Tibial nerve (tissue), 4 donors: ENCODE results near the gene UCK2.

Source experiments
- EP300 ChIP-seq, 2 donors: sonication (generic); formaldehyde crosslinking; IDR thresholded peaks; one replicate each; pipeline ENCODE4 v1.6.1; 2017; ENCODE audit warnings: antibody characterized with exemption in 2 of 2, mild to moderate bottlenecking in 1 of 2
- POLR2A ChIP-seq, 2 donors: fragments of 450-650 bp; IDR thresholded peaks; one replicate each; pipeline ENCODE4 v1.6.1; 2017; ENCODE audit warnings: antibody characterized with exemption in 2 of 2, mild to moderate bottlenecking in 2 of 2, moderate library complexity in 2 of 2
- TF ChIP-seq, protein P1 (sequence below), 5 experiments: fragments of 200-600 bp in 3 of 5; fragments of 450-650 bp in 2 of 5; sonication (generic) in 3 of 5; IDR thresholded peaks; one replicate each; pipeline ENCODE4 v1.5.1; 2016 to 2019; ENCODE audit warnings: antibody characterized with exemption in 5 of 5, mild to moderate bottlenecking in 3 of 5, moderate library complexity in 2 of 5

DNA sequence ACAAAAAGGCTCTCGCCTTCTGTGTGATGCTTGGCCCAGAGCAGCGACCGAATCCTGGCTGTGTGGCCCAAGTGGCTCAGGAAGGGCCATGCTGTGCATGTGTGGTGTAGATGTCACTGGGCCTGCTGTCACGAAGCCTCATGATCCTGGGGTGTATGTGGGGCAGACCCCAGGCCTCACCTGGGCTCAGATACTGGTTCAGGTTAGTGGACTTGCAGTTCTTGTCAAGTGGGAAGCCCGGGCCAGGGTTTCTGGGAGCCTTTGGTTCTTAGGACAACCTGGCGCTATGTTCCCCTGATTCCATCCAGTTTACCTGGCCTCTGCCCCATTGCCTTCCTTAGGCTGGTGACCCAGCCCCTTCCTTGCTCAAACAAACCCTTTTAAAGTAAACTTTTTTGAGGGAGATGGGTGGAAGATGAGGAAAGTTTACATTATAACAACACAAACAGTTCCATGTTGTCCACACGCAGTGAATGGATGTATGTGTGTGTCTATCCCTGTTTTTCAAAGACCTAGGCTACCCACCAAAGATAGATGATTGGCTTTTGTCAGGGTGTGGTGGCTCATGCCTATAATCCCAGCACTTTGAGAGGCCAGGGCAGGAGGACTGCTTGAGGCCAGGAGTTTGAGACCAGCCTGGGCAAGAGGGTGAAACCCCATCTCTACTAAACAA, 84.3 kb downstream of the UCK2 start:
- TF ChIP-seq, protein P1, sequence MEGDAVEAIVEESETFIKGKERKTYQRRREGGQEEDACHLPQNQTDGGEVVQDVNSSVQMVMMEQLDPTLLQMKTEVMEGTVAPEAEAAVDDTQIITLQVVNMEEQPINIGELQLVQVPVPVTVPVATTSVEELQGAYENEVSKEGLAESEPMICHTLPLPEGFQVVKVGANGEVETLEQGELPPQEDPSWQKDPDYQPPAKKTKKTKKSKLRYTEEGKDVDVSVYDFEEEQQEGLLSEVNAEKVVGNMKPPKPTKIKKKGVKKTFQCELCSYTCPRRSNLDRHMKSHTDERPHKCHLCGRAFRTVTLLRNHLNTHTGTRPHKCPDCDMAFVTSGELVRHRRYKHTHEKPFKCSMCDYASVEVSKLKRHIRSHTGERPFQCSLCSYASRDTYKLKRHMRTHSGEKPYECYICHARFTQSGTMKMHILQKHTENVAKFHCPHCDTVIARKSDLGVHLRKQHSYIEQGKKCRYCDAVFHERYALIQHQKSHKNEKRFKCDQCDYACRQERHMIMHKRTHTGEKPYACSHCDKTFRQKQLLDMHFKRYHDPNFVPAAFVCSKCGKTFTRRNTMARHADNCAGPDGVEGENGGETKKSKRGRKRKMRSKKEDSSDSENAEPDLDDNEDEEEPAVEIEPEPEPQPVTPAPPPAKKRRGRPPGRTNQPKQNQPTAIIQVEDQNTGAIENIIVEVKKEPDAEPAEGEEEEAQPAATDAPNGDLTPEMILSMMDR (IDR thresholded peaks at IDR 0.05): no peak
- TF ChIP-seq POLR2A (IDR thresholded peaks at IDR 0.05): no peak
- no peak for TF ChIP-seq EP300 (IDR thresholded peaks at IDR 0.05)
